BLaER1 treated with 17β-estradiol and CSF1 and Interleukin-3, amounts not matched to agents 10 nM and 100 nM (cell line): Measurements from ENCODE around the gene RASSF3.

Experiments
- H3K27ac ChIP-seq, 11 experiments: shearing (Covaris generic); formaldehyde crosslinking; 2 replicates each; pipeline ENCODE4 v1.8.1; 2022
- H3K27me3 ChIP-seq, 11 experiments: shearing (Covaris generic); formaldehyde crosslinking; 2 replicates each; pipeline ENCODE4 v1.8.1; 2022
- H3K36me3 ChIP-seq, 11 experiments: shearing (Covaris generic); formaldehyde crosslinking; 2 replicates each; pipeline ENCODE4 v1.8.1; 2022
- H3K4me1 ChIP-seq, 10 experiments: shearing (Covaris generic); formaldehyde crosslinking; 2 replicates each; pipeline ENCODE4 v1.8.1; 2022
- H3K4me2 ChIP-seq, 11 experiments: shearing (Covaris generic); formaldehyde crosslinking; 2 replicates each; pipeline ENCODE4 v1.8.1; 2022
- H3K4me3 ChIP-seq, 10 experiments: shearing (Covaris generic); formaldehyde crosslinking; 2 replicates each; pipeline ENCODE4 v1.8.1; 2022
- H3K9ac ChIP-seq, 11 experiments: shearing (Covaris generic); formaldehyde crosslinking; 2 replicates each; pipeline ENCODE4 v1.8.1; 2022
- H3K9me3 ChIP-seq, 11 experiments: shearing (Covaris generic); formaldehyde crosslinking; replicated peaks in 1 of 11; 2 replicates each; pipeline ENCODE4 v1.8.1; 2022
- H4K20me1 ChIP-seq, 11 experiments: shearing (Covaris generic); formaldehyde crosslinking; 2 replicates each; pipeline ENCODE4 v1.8.1; 2022
- Cebpa-rat ChIP-seq, 11 experiments: shearing (Covaris generic); IDR thresholded peaks; 2 replicates each; pipeline ENCODE4 v1.8.1; 2022

RASSF3 gene

GRCh38 chr12:64696080-64696741 is 85.9 kb downstream of the RASSF3 start:
- 0 out of 22 replicates have a peak overlapping the region, but pooled peaks of 1 of the 11 experiments have one; percentile 10 for H3K27ac ChIP-seq
- H3K27me3 ChIP-seq = no peaks in the 10 kb centered on the region
- peaks cover 0 to 80% (median 57%) of the 10 kb centered on the region in 11 experiments; a peak in 17 of 22 replicates for H4K20me1 ChIP-seq
- peaks cover 73 to 98% (median 94%) of the 10 kb centered on the region in 11 experiments for H3K36me3 ChIP-seq
- no peak for TF ChIP-seq Cebpa-rat (IDR thresholded peaks at IDR 0.05)
- H3K4me2 ChIP-seq = no peak overlapping the region
- no peak overlapping the region for H3K4me3 ChIP-seq
- H3K9ac ChIP-seq = no peak overlapping the region
- H3K4me1 ChIP-seq = peaks cover 16 to 80% (median 27%) of the 10 kb centered on the region in 10 experiments
- no peaks in the 10 kb centered on the region for H3K9me3 ChIP-seq

GRCh38 chr12:64699504-64700115 is 89.3 kb downstream of the RASSF3 start:
- peak overlapping the region in 7 of 11 experiments; percentile 31 to 59 (median 51); a peak in 13 of 22 replicates for H3K4me2 ChIP-seq
- peak in 7 of 11 experiments; percentile 26 to 77 (median 54); a peak in 9 of 22 replicates for TF ChIP-seq Cebpa-rat (IDR thresholded peaks at IDR 0.05)
- peaks cover 40 to 87% (median 74%) of the 10 kb centered on the region in 11 experiments for H3K36me3 ChIP-seq
- H3K27ac ChIP-seq = peak overlapping the region in 5 of 11 experiments; percentile 12 to 60 (median 47); a peak in 9 of 22 replicates
- H3K27me3 ChIP-seq = no peaks in the 10 kb centered on the region
- no peak overlapping the region for H3K4me3 ChIP-seq
- peaks cover 12 to 51% (median 28%) of the 10 kb centered on the region in 10 experiments for H3K4me1 ChIP-seq
- peak overlapping the region in 2 of 11 experiments; percentile 11 to 16; a peak in 2 of 22 replicates for H3K9ac ChIP-seq
- H4K20me1 ChIP-seq = peaks cover 0 to 46% (median 23%) of the 10 kb centered on the region in 11 experiments; a peak in 16 of 22 replicates
- H3K9me3 ChIP-seq = no peaks in the 10 kb centered on the region

- Histone ChIP-seq H3K4me2 (peak overlapping the region; percentile 2 to 59 (median 45); a peak in 18 of 22 replicates), H3K36me3 (peaks cover 31 to 86% (median 68%) of the 10 kb centered on the region in 11 experiments), H4K20me1 (peaks cover 0 to 37% (median 14%) of the 10 kb centered on the region in 11 experiments; a peak in 16 of 22 replicates), H3K27ac (peak overlapping the region in 4 of 11 experiments; percentile 11 to 60 (median 46); a peak in 11 of 22 replicates), H3K4me1 (peaks cover 12 to 42% (median 27%) of the 10 kb centered on the region in 10 experiments), H3K27me3 (no peaks in the 10 kb centered on the region), H3K4me3 (no peak overlapping the region), H3K9me3 (no peaks in the 10 kb centered on the region), H3K9ac (peak overlapping the region in 2 of 11 experiments; percentile 11 to 16; a peak in 2 of 22 replicates)
- no peak for TF ChIP-seq Cebpa-rat (IDR thresholded peaks at IDR 0.05)
Observed at GRCh38 chr12:64700532-64700931, 90.2 kb downstream of the RASSF3 start.

GRCh38 chr12:64701283-64701682 is 91.0 kb downstream of the RASSF3 start:
- Histone ChIP-seq H3K9ac (0 out of 22 replicates have a peak overlapping the region, but pooled peaks of 1 of the 11 experiments have one; percentile 19), H3K27me3 (no peaks in the 10 kb centered on the region), H4K20me1 (peaks cover 0 to 31% (median 10%) of the 10 kb centered on the region in 11 experiments; a peak in 14 of 22 replicates), H3K9me3 (no peaks in the 10 kb centered on the region), H3K36me3 (peaks cover 28 to 81% (median 61%) of the 10 kb centered on the region in 11 experiments; a peak in 21 of 22 replicates), H3K27ac (peak overlapping the region in 4 of 11 experiments; percentile 4 to 60 (median 46); a peak in 5 of 22 replicates), H3K4me2 (peak overlapping the region in 7 of 11 experiments; percentile 2 to 50 (median 39); a peak in 9 of 22 replicates), H3K4me1 (peaks cover 12 to 36% (median 26%) of the 10 kb centered on the region in 10 experiments), H3K4me3 (no peak overlapping the region)
- no peak for TF ChIP-seq Cebpa-rat (IDR thresholded peaks at IDR 0.05)

- Histone ChIP-seq H4K20me1 (peaks cover 0 to 12% (median 0%) of the 10 kb centered on the region in 11 experiments; a peak in 4 of 22 replicates), H3K27ac (no peak overlapping the region), H3K4me3 (no peak overlapping the region), H3K27me3 (no peaks in the 10 kb centered on the region), H3K9me3 (no peaks in the 10 kb centered on the region), H3K4me1 (peaks cover 0 to 6% (median 2%) of the 10 kb centered on the region in 10 experiments; a peak in 13 of 20 replicates), H3K36me3 (peaks cover 0 to 65% (median 16%) of the 10 kb centered on the region in 11 experiments; a peak in 13 of 22 replicates), H3K9ac (no peak overlapping the region), H3K4me2 (no peak overlapping the region)
- no peak for TF ChIP-seq Cebpa-rat (IDR thresholded peaks at IDR 0.05)
Observed at GRCh38 chr12:64706306-64706705, 96.0 kb downstream of the RASSF3 start.

GRCh38 chr12:64706857-64707256 is 96.6 kb downstream of the RASSF3 start:
- Histone ChIP-seq H4K20me1 (peaks cover 0 to 12% (median 0%) of the 10 kb centered on the region in 11 experiments; a peak in 4 of 22 replicates), H3K9me3 (no peaks in the 10 kb centered on the region), H3K9ac (no peak overlapping the region), H3K4me1 (peaks cover 0 to 5% (median 0%) of the 10 kb centered on the region in 10 experiments; a peak in 3 of 20 replicates), H3K27me3 (no peaks in the 10 kb centered on the region), H3K36me3 (peaks cover 0 to 65% (median 11%) of the 10 kb centered on the region in 11 experiments; a peak in 12 of 22 replicates), H3K4me3 (no peak overlapping the region), H3K27ac (no peak overlapping the region), H3K4me2 (no peak overlapping the region)
- no peak for TF ChIP-seq Cebpa-rat (IDR thresholded peaks at IDR 0.05)

GRCh38 chr12:64707362-64707761 is 97.1 kb downstream of the RASSF3 start:
- TF ChIP-seq Cebpa-rat (IDR thresholded peaks at IDR 0.05) = no peak
- Histone ChIP-seq H3K4me1 (peaks cover 0 to 5% (median 0%) of the 10 kb centered on the region in 10 experiments; a peak in 2 of 20 replicates), H3K27me3 (no peaks in the 10 kb centered on the region), H3K36me3 (peaks cover under 1 to 65% (median 6%) of the 10 kb centered on the region in 11 experiments; a peak in 12 of 22 replicates), H3K9ac (no peak overlapping the region), H3K4me3 (no peak overlapping the region), H4K20me1 (peaks cover 0 to 12% (median 0%) of the 10 kb centered on the region in 11 experiments; a peak in 4 of 22 replicates), H3K27ac (no peak overlapping the region), H3K9me3 (no peaks in the 10 kb centered on the region), H3K4me2 (no peak overlapping the region)

GRCh38 chr12:64707926-64708325 is 97.6 kb downstream of the RASSF3 start:
- Histone ChIP-seq H3K4me1 (peaks cover 0 to 9% (median 3%) of the 10 kb centered on the region in 10 experiments; a peak in 13 of 20 replicates), H4K20me1 (peaks cover 0 to 12% (median 0%) of the 10 kb centered on the region in 11 experiments; a peak in 5 of 22 replicates), H3K9ac (no peak overlapping the region), H3K4me3 (no peak overlapping the region), H3K4me2 (no peak overlapping the region), H3K27ac (no peak overlapping the region), H3K36me3 (peaks cover under 1 to 65% (median 9%) of the 10 kb centered on the region in 11 experiments; a peak in 16 of 22 replicates), H3K9me3 (no peaks in the 10 kb centered on the region), H3K27me3 (no peaks in the 10 kb centered on the region)
- TF ChIP-seq Cebpa-rat (IDR thresholded peaks at IDR 0.05) = no peak
